ENCODE data around the gene GPR39. TPM values are rescaled to one million over a fixed set of nuclear protein-coding genes. Genes with fewer than 3 reads are reported as not detected.

Gene GPR39
- total and polyA plus RNA-seq, 2 donors (not counting 3 experiments of a cell fraction or from before 2014, with no cell fraction given) = 0.03 to 0.20 TPM

GRCh38 chr2:132383956-132384355, 32.6 kb upstream of the GPR39 start:
- Histone ChIP-seq H3K4me3 (replicated peaks in 1 of 3; ENCODE audit: insufficient read depth in 1 of 3, low read depth in 1 of 3, low read length in 3 of 3) (no peak overlapping the region), H3K9me1 (replicated peaks; ENCODE audit: control insufficient read depth, extremely low read depth, insufficient read depth, low read length) (no peaks in the 10 kb centered on the region), H3K36me3 (ENCODE audit: control insufficient read depth in 2 of 2, extremely low read depth in 1 of 2, insufficient read depth in 2 of 2, low read length in 2 of 2) (no peaks in the 10 kb centered on the region), H3K27me3 (ENCODE audit: control insufficient read depth in 2 of 2, insufficient read depth in 2 of 2, low read length in 2 of 2) (no peaks in the 10 kb centered on the region), H3K9me3 (replicated peaks; ENCODE audit: control insufficient read depth, insufficient read depth, low read length) (no peaks in the 10 kb centered on the region), H3K4me2 (ENCODE audit: insufficient read depth, low read length) (no peak overlapping the region), H3K27ac (ENCODE audit: insufficient read depth, low read depth, low read length) (no peak overlapping the region), H3K4me1 (ENCODE audit: control insufficient read depth, extremely low read depth, insufficient read depth, low read length) (no peaks in the 10 kb centered on the region), H4K20me1 (replicated peaks; ENCODE audit: control insufficient read depth, extremely low read depth, insufficient read depth, low read length) (no peaks in the 10 kb centered on the region), H3K79me2 (ENCODE audit: control insufficient read depth, insufficient read depth, low read length) (no peaks in the 10 kb centered on the region), H2AFZ (ENCODE audit: low read depth, low read length) (no peak overlapping the region), H3K9ac (replicated peaks; ENCODE audit: extremely low read depth, insufficient read depth, low read length) (no peak overlapping the region)
- DNase-seq (ENCODE audit: low read depth, low spot score) = no peak
- ChIA-PET CTCF (no interaction called here), POLR2A (no interaction called here)
- dilution Hi-C loops (cut with MboI; ENCODE audit: extremely low pct_ligation_motif_present, low sequenced_read_pairs) (no loop called here), intact Hi-C loops (cut with micrococcal nuclease) (no loop called here)
- no TSS peak for BruUV-seq (replicated peaks)
- FAIRE-seq = no peak
- TF ChIP-seq POLR2AphosphoS5 (IDR thresholded peaks at IDR 0.05; ENCODE audit: insufficient read depth, low read depth, low read length) (no peak), POLR2A (IDR thresholded peaks at IDR 0.05; ENCODE audit: low read depth, low read length) (no peak), MYC (IDR thresholded peaks at IDR 0.05; ENCODE audit: low read depth, low read length) (no peak), EZH2 (IDR thresholded peaks at IDR 0.05; ENCODE audit: borderline replicate concordance, low read depth, low read length, severe bottlenecking) (no peak), CTCF (IDR thresholded peaks at IDR 0.05; ENCODE audit: extremely low read depth in 1 of 2, insufficient read depth in 1 of 2, low read depth in 1 of 2, low read length in 2 of 2) (no peak), GATA2 (IDR thresholded peaks at IDR 0.05; ENCODE audit: insufficient read depth, insufficient read length, low read depth, low read length) (no peak), FOS (IDR thresholded peaks at IDR 0.05; ENCODE audit: borderline replicate concordance, insufficient read depth, low read length) (no peak), JUN (IDR thresholded peaks at IDR 0.05; ENCODE audit: borderline replicate concordance, insufficient read depth, insufficient read length, low read depth) (no peak)
- TF ChIP-seq, protein P1, sequence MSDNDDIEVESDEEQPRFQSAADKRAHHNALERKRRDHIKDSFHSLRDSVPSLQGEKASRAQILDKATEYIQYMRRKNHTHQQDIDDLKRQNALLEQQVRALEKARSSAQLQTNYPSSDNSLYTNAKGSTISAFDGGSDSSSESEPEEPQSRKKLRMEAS (IDR thresholded peaks at IDR 0.05; ENCODE audit: insufficient read depth, insufficient read length) = no peak
